Hematopoietic multipotent progenitor cell treated with erythropoietin and hydrocortisone succinate and interleukin-3 and kit ligand, for 4 days (in vitro differentiated cells): Measurements from ENCODE around the gene RASGEF1C.
A peak's percentile ranks its signal among the peaks of the same experiment; 100 is the strongest.
"Not testable (repeated sequence)": the region's sequence is repeated elsewhere in the genome, so short reads cannot be mapped to it uniquely, and the experiment has no call there.

Experiments
- DNase-seq: peaks from one replicate; pipeline ENCODE4 v3.0.0-alpha.2; 2015

Gene RASGEF1C

GRCh38 chr5:180098991-180099732 is 109.8 kb downstream of the RASGEF1C start:
- no peak for DNase-seq

- no peak for DNase-seq
These were observed 110.5 kb downstream of the RASGEF1C start for GRCh38 chr5:180098526-180098925.

GRCh38 chr5:180097926-180098325 is 111.1 kb downstream of the RASGEF1C start:
- no peak for DNase-seq

GRCh38 chr5:180097163-180097894 is 111.7 kb downstream of the RASGEF1C start:
- peak; percentile 38 for DNase-seq

- DNase-seq = no peak
These were observed 112.4 kb downstream of the RASGEF1C start for GRCh38 chr5:180096616-180097015.

- no peak for DNase-seq
These were observed 113.5 kb downstream of the RASGEF1C start for GRCh38 chr5:180095545-180095944.

- peak; percentile 98 for DNase-seq
These were observed 115.2 kb downstream of the RASGEF1C start for GRCh38 chr5:180093651-180094382.

- no peak for DNase-seq
These were observed 115.8 kb downstream of the RASGEF1C start for GRCh38 chr5:180093241-180093640.

GRCh38 chr5:180090769-180091546 is 118.1 kb downstream of the RASGEF1C start:
- peak; percentile 91 for DNase-seq

- peak; percentile 89 for DNase-seq
These were observed 118.8 kb downstream of the RASGEF1C start for GRCh38 chr5:180090098-180090768.

- DNase-seq = not testable (repeated sequence)
These were observed 119.4 kb downstream of the RASGEF1C start for GRCh38 chr5:180089628-180090027.

GRCh38 chr5:180088561-180088960 is 120.5 kb downstream of the RASGEF1C start:
- DNase-seq = no peak

GRCh38 chr5:180086816-180087399 is 122.1 kb downstream of the RASGEF1C start:
- peak; percentile 58 for DNase-seq

- DNase-seq = peak; percentile 95
These were observed 123.2 kb downstream of the RASGEF1C start for GRCh38 chr5:180085837-180086236.

- DNase-seq = peak; percentile 93
These were observed 124.1 kb downstream of the RASGEF1C start for GRCh38 chr5:180084638-180085561.

- no peak for DNase-seq
These were observed 125.4 kb downstream of the RASGEF1C start for GRCh38 chr5:180083529-180084060.

- DNase-seq = no peak
These were observed 126.2 kb downstream of the RASGEF1C start for GRCh38 chr5:180082633-180083420.

GRCh38 chr5:180081481-180081880 is 127.5 kb downstream of the RASGEF1C start:
- DNase-seq = no peak

- peak; percentile 50 for DNase-seq
These were observed 128.3 kb downstream of the RASGEF1C start for GRCh38 chr5:180080486-180081280.
